K562 treated with DMSO at 1 percent for 12 hours (cell line): ENCODE measurements around the gene GBP1. TPM values are rescaled to one million over a fixed set of nuclear protein-coding genes. Genes with fewer than 3 reads are reported as not detected.

Source experiments
- total RNA-seq: library from RNA; unstranded; fragments of 300-600 nt; gene quantifications from 2 replicates; pipeline ENCODE4 v1.2.3, GENCODE V29; 2022; ENCODE audit not compliant: insufficient read depth

The GBP1 gene, protein sequence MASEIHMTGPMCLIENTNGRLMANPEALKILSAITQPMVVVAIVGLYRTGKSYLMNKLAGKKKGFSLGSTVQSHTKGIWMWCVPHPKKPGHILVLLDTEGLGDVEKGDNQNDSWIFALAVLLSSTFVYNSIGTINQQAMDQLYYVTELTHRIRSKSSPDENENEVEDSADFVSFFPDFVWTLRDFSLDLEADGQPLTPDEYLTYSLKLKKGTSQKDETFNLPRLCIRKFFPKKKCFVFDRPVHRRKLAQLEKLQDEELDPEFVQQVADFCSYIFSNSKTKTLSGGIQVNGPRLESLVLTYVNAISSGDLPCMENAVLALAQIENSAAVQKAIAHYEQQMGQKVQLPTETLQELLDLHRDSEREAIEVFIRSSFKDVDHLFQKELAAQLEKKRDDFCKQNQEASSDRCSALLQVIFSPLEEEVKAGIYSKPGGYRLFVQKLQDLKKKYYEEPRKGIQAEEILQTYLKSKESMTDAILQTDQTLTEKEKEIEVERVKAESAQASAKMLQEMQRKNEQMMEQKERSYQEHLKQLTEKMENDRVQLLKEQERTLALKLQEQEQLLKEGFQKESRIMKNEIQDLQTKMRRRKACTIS
- 0.26 TPM in 1 of 2 replicates, not detected in the other for total RNA-seq

DNA sequence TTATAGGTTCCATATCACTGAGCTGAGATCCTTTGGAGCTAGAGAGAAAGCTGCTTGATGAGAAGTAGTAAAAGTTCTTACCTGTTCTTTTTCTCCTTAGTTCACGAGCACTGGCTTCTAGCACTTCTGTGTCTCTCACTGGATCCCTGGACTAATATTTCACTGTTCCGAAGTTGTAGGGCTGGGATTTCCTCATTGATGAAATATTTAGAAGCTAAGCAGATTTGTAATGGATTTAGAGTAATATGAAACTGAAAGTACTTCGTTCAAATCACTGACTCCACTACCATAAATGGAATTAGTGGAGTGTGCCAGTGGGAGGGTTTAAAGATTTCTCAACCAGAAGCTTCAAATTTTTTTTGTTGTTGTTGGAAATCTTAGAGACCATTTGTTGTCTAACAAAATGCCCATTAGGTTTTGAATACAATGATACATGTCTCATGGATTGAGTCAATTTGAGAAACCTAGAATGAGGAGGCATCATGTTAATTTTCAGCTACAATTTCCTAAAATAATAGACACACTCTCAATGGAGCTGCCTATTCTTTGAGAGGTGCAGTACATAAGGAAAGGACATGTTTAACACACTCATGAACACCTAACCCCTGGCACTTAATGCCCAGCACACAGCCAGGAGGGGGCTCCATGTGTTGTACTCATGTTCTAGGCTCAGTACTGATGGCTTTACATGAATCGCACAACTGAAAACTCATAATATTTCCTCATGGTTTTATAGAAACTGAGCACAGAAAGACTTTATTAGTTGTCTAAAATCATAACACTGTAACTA, at the start of gene GBP1:
Gene GBP1, minus strand, starts transcription at position 130 of the 790 bp plus-strand sequence. CDS start 1,974 bp downstream, outside the sequence.

DNA sequence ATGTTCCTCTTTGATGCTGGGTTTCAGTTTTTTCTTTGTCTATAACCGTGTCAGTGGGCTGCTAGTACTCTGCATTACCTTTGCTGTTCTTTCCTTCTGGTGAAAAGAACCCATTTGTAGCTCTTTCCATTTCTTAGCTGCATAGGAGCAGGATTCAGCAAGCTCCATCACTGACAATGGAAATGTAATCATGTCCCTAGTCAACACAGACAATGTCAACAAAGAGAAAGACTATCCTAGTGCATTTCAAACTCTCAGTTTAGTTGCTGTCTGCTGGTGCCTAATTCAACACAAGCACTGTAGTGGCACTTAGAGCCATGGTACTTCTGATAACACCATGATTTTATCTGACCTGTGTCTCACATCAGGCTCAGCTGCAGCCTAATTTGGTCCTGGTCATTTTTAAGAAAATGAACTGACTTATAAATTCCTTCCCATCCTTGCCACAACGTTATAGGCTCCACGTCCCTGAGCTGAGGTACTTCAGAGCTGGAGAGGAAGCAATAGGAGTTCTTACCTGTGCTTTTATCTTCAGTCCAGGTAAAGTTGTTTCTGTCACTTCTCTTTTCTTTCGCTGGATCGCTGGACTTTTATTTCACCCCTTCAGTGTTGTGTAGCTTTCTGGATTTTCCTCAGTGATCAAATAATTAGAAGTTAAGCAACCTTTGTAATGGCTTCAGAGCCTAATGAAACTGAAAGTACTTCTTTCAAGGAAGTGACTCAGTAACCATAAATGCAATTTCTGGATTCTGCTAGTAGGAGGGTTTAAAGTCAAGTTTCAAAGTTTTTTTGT, 42.6 kb downstream of the GBP1 start, which contains the start of gene GBP3:
Gene GBP3, minus strand, starts transcription at position 700 of the 793 bp plus-strand sequence. CDS start 2,145 bp downstream, outside the sequence.

Other genes with a start within 250 kb of the GBP1 start
- gene GTF2B, start 173.6 kb downstream of the GBP1 start, total RNA-seq: 24.6 and 43.6 TPM in 2 replicates
- gene KYAT3, start 72.6 kb downstream of the GBP1 start, total RNA-seq: 12.7 and 23.5 TPM in 2 replicates
- 2.8 and 6.2 TPM in 2 replicates for gene RBMXL1, start 72.6 kb downstream of the GBP1 start, total RNA-seq
- 0.20 TPM in 1 of 2 replicates, not detected in the other for gene GBP3, start 42.3 kb downstream of the GBP1 start, total RNA-seq
- gene GBP2, start 60.9 kb upstream of the GBP1 start, total RNA-seq: 16.6 and 26.7 TPM in 2 replicates
- not detected in 2 replicates for gene GBP7, start 110.8 kb upstream of the GBP1 start, total RNA-seq
- 0.12 TPM in 1 of 2 replicates, not detected in the other for gene GBP4, start 133.7 kb upstream of the GBP1 start, total RNA-seq
- gene GBP5, start 207.7 kb upstream of the GBP1 start, total RNA-seq: 0.90 and 2.5 TPM in 2 replicates